ENCODE data around the gene CAND1.

CAND1 gene

GRCh38 chr12:67280572-67280971 lies 11.4 kb downstream of the CAND1 start:
- H3K4me1 ChIP-seq (ENCODE audit: insufficient read depth, low read length) = peaks cover 5% of the 10 kb centered on the region; the same call in 1 of the 2 replicates
- H3K4me3 ChIP-seq (ENCODE audit: low read length) = no peak overlapping the region
- peaks cover 44% of the 10 kb centered on the region for H3K36me3 ChIP-seq (ENCODE audit: insufficient read depth, low read length)
- H3K27ac ChIP-seq (ENCODE audit: low read depth, low read length) = no peak overlapping the region
- no peak overlapping the region for H3K9ac ChIP-seq (ENCODE audit: low read depth, low read length)
- H3K27me3 ChIP-seq (ENCODE audit: insufficient read depth, low read length) = no peaks in the 10 kb centered on the region
- no peaks in the 10 kb centered on the region for H3K9me3 ChIP-seq (ENCODE audit: insufficient read depth, low read depth, low read length)
- no CpG with 5 or more reads among the region's 2 CpGs for WGBS

- no peak overlapping the region for H3K9ac ChIP-seq (ENCODE audit: low read depth, low read length)
- no peak overlapping the region for H3K4me3 ChIP-seq (ENCODE audit: low read length)
- H3K4me1 ChIP-seq (ENCODE audit: insufficient read depth, low read length) = no peaks in the 10 kb centered on the region
- peaks cover 63% of the 10 kb centered on the region for H3K36me3 ChIP-seq (ENCODE audit: insufficient read depth, low read length)
- 96% methylated on average over 2 of the region's 2 CpGs for WGBS
- H3K9me3 ChIP-seq (ENCODE audit: insufficient read depth, low read depth, low read length) = no peaks in the 10 kb centered on the region
- no peaks in the 10 kb centered on the region for H3K27me3 ChIP-seq (ENCODE audit: insufficient read depth, low read length)
- H3K27ac ChIP-seq (ENCODE audit: low read depth, low read length) = no peak overlapping the region
Measured at GRCh38 chr12:67284561-67284960, 15.4 kb downstream of the CAND1 start.

- H3K4me1 ChIP-seq (ENCODE audit: insufficient read depth, low read length) = no peaks in the 10 kb centered on the region
- no peak overlapping the region for H3K9ac ChIP-seq (ENCODE audit: low read depth, low read length)
- H3K4me3 ChIP-seq (ENCODE audit: low read length) = no peak overlapping the region
- H3K27ac ChIP-seq (ENCODE audit: low read depth, low read length) = no peak overlapping the region
- peaks cover 63% of the 10 kb centered on the region for H3K36me3 ChIP-seq (ENCODE audit: insufficient read depth, low read length)
- WGBS = 92% methylated on average over 5 of the region's 5 CpGs
- no peaks in the 10 kb centered on the region for H3K27me3 ChIP-seq (ENCODE audit: insufficient read depth, low read length)
- no peaks in the 10 kb centered on the region for H3K9me3 ChIP-seq (ENCODE audit: insufficient read depth, low read depth, low read length)
Measured at GRCh38 chr12:67286257-67286656, 17.1 kb downstream of the CAND1 start.

- Histone ChIP-seq H3K36me3 (ENCODE audit: insufficient read depth, low read length) (peaks cover 58% of the 10 kb centered on the region), H3K4me3 (ENCODE audit: low read length) (no peak overlapping the region)
- WGBS = 92% methylated on average over 4 of the region's 5 CpGs
Measured at GRCh38 chr12:67287311-67287710, 18.2 kb downstream of the CAND1 start.

GRCh38 chr12:67288561-67288960 lies 19.4 kb downstream of the CAND1 start:
- no peaks in the 10 kb centered on the region for H3K4me1 ChIP-seq (ENCODE audit: insufficient read depth, low read length)
- peaks cover 52% of the 10 kb centered on the region for H3K36me3 ChIP-seq (ENCODE audit: insufficient read depth, low read length)
- H3K9ac ChIP-seq (ENCODE audit: low read depth, low read length) = no peak overlapping the region
- WGBS = 93% methylated on average over 2 of the region's 2 CpGs
- H3K9me3 ChIP-seq (ENCODE audit: insufficient read depth, low read depth, low read length) = no peaks in the 10 kb centered on the region
- H3K4me3 ChIP-seq (ENCODE audit: low read length) = no peak overlapping the region
- H3K27me3 ChIP-seq (ENCODE audit: insufficient read depth, low read length) = no peaks in the 10 kb centered on the region
- H3K27ac ChIP-seq (ENCODE audit: low read depth, low read length) = no peak overlapping the region

More at GRCh38 chr12:67287311-67287710, 18.2 kb downstream of the CAND1 start:
- Histone ChIP-seq H3K27me3 (ENCODE audit: insufficient read depth, low read length) (no peaks in the 10 kb centered on the region), H3K27ac (ENCODE audit: low read depth, low read length) (no peak overlapping the region), H3K9ac (ENCODE audit: low read depth, low read length) (no peak overlapping the region), H3K9me3 (ENCODE audit: insufficient read depth, low read depth, low read length) (no peaks in the 10 kb centered on the region), H3K4me1 (ENCODE audit: insufficient read depth, low read length) (no peaks in the 10 kb centered on the region)

- Histone ChIP-seq H3K27ac (ENCODE audit: low read depth, low read length) (no peak overlapping the region), H3K9ac (ENCODE audit: low read depth, low read length) (no peak overlapping the region), H3K36me3 (ENCODE audit: insufficient read depth, low read length) (peaks cover 47% of the 10 kb centered on the region), H3K9me3 (ENCODE audit: insufficient read depth, low read depth, low read length) (no peaks in the 10 kb centered on the region), H3K27me3 (ENCODE audit: insufficient read depth, low read length) (no peaks in the 10 kb centered on the region), H3K4me3 (ENCODE audit: low read length) (no peak overlapping the region), H3K4me1 (ENCODE audit: insufficient read depth, low read length) (no peaks in the 10 kb centered on the region)
- 95% methylated on average over 2 of the region's 2 CpGs for WGBS
Measured at GRCh38 chr12:67290378-67290777, 21.2 kb downstream of the CAND1 start.

GRCh38 chr12:67299526-67299925 lies 30.4 kb downstream of the CAND1 start:
- H3K9me3 ChIP-seq (ENCODE audit: insufficient read depth, low read depth, low read length) = no peaks in the 10 kb centered on the region
- no peak overlapping the region for H3K27ac ChIP-seq (ENCODE audit: low read depth, low read length)
- WGBS = 100% methylated on average over 1 of the region's 2 CpGs

GRCh38 chr12:67299926-67300325 lies 30.8 kb downstream of the CAND1 start:
- WGBS = 97% methylated on average over 4 of the region's 4 CpGs
- H3K36me3 ChIP-seq (ENCODE audit: insufficient read depth, low read length) = peaks cover 96% of the 10 kb centered on the region

More at GRCh38 chr12:67299526-67299925, 30.4 kb downstream of the CAND1 start:
- Histone ChIP-seq H3K4me1 (ENCODE audit: insufficient read depth, low read length) (no peaks in the 10 kb centered on the region), H3K4me3 (ENCODE audit: low read length) (no peak overlapping the region), H3K36me3 (ENCODE audit: insufficient read depth, low read length) (peaks cover 96% of the 10 kb centered on the region), H3K27me3 (ENCODE audit: insufficient read depth, low read length) (no peaks in the 10 kb centered on the region), H3K9ac (ENCODE audit: low read depth, low read length) (no peak overlapping the region)

GRCh38 chr12:67302162-67302561 lies 33.0 kb downstream of the CAND1 start:
- WGBS = 98% methylated on average over 7 of the region's 7 CpGs

More at GRCh38 chr12:67299926-67300325, 30.8 kb downstream of the CAND1 start:
- H3K4me1 ChIP-seq (ENCODE audit: insufficient read depth, low read length) = no peaks in the 10 kb centered on the region
- H3K4me3 ChIP-seq (ENCODE audit: low read length) = no peak overlapping the region
- no peaks in the 10 kb centered on the region for H3K27me3 ChIP-seq (ENCODE audit: insufficient read depth, low read length)
- no peaks in the 10 kb centered on the region for H3K9me3 ChIP-seq (ENCODE audit: insufficient read depth, low read depth, low read length)
- no peak overlapping the region for H3K27ac ChIP-seq (ENCODE audit: low read depth, low read length)
- no peak overlapping the region for H3K9ac ChIP-seq (ENCODE audit: low read depth, low read length)

GRCh38 chr12:67305544-67305943 lies 36.4 kb downstream of the CAND1 start:
- Histone ChIP-seq H3K27me3 (ENCODE audit: insufficient read depth, low read length) (no peaks in the 10 kb centered on the region), H3K9ac (ENCODE audit: low read depth, low read length) (no peak overlapping the region), H3K4me3 (ENCODE audit: low read length) (no peak overlapping the region), H3K9me3 (ENCODE audit: insufficient read depth, low read depth, low read length) (no peaks in the 10 kb centered on the region), H3K4me1 (ENCODE audit: insufficient read depth, low read length) (no peaks in the 10 kb centered on the region), H3K36me3 (ENCODE audit: insufficient read depth, low read length) (peaks cover 97% of the 10 kb centered on the region), H3K27ac (ENCODE audit: low read depth, low read length) (no peak overlapping the region)
- 89% methylated on average over 1 of the region's 1 CpG for WGBS

More at GRCh38 chr12:67302162-67302561, 33.0 kb downstream of the CAND1 start:
- H3K36me3 ChIP-seq (ENCODE audit: insufficient read depth, low read length) = peaks cover 97% of the 10 kb centered on the region
- H3K27ac ChIP-seq (ENCODE audit: low read depth, low read length) = no peak overlapping the region
- no peaks in the 10 kb centered on the region for H3K9me3 ChIP-seq (ENCODE audit: insufficient read depth, low read depth, low read length)
- H3K9ac ChIP-seq (ENCODE audit: low read depth, low read length) = no peak overlapping the region
- no peaks in the 10 kb centered on the region for H3K4me1 ChIP-seq (ENCODE audit: insufficient read depth, low read length)
- no peak overlapping the region for H3K4me3 ChIP-seq (ENCODE audit: low read length)
- H3K27me3 ChIP-seq (ENCODE audit: insufficient read depth, low read length) = no peaks in the 10 kb centered on the region

- H3K4me1 ChIP-seq (ENCODE audit: insufficient read depth, low read length) = no peaks in the 10 kb centered on the region
- H3K9ac ChIP-seq (ENCODE audit: low read depth, low read length) = no peak overlapping the region
- WGBS = 100% methylated on average over 2 of the region's 2 CpGs
- peaks cover 97% of the 10 kb centered on the region for H3K36me3 ChIP-seq (ENCODE audit: insufficient read depth, low read length)
- no peak overlapping the region for H3K4me3 ChIP-seq (ENCODE audit: low read length)
- no peak overlapping the region for H3K27ac ChIP-seq (ENCODE audit: low read depth, low read length)
- H3K9me3 ChIP-seq (ENCODE audit: insufficient read depth, low read depth, low read length) = no peaks in the 10 kb centered on the region
- H3K27me3 ChIP-seq (ENCODE audit: insufficient read depth, low read length) = no peaks in the 10 kb centered on the region
Measured at GRCh38 chr12:67306712-67307111, 37.6 kb downstream of the CAND1 start.

- H3K9me3 ChIP-seq (ENCODE audit: insufficient read depth, low read depth, low read length) = no peaks in the 10 kb centered on the region
- no peak overlapping the region for H3K4me3 ChIP-seq (ENCODE audit: low read length)
- H3K4me1 ChIP-seq (ENCODE audit: insufficient read depth, low read length) = no peaks in the 10 kb centered on the region
- peaks cover 81% of the 10 kb centered on the region for H3K36me3 ChIP-seq (ENCODE audit: insufficient read depth, low read length)
- H3K27me3 ChIP-seq (ENCODE audit: insufficient read depth, low read length) = no peaks in the 10 kb centered on the region
- no peak overlapping the region for H3K9ac ChIP-seq (ENCODE audit: low read depth, low read length)
- H3K27ac ChIP-seq (ENCODE audit: low read depth, low read length) = no peak overlapping the region
- no CpG with 5 or more reads among the region's 1 CpG for WGBS
Measured at GRCh38 chr12:67315661-67316060, 46.5 kb downstream of the CAND1 start.

All from HUES64 (cell line).